OCI-LY1 (cell line): ENCODE results near the gene TEX261.

Experiments
- H2AFZ ChIP-seq: fragments of 200-600 bp; sonication (generic), shearing (Covaris generic); 2 replicates; pipeline ENCODE4 v1.6.0; 2014; ENCODE audit warnings: antibody characterized with exemption, mild to moderate bottlenecking, low read length
- H3F3A ChIP-seq: fragments of 200-600 bp; sonication (generic), shearing (Covaris generic); 2 replicates; pipeline ENCODE4 v1.6.0; 2014; ENCODE audit warnings: mild to moderate bottlenecking, antibody characterized with exemption, low read length, moderate library complexity; ENCODE audit not compliant: insufficient read depth
- H3K27ac ChIP-seq: fragments of 200-600 bp; sonication (generic); 2 replicates; pipeline ENCODE4 v1.5.1; 2014; ENCODE audit warnings: low read length, mixed run types, mild to moderate bottlenecking, low read depth; ENCODE audit not compliant: poor library complexity, severe bottlenecking
- H3K27me3 ChIP-seq: fragments of 200-600 bp; sonication (generic); 2 replicates; pipeline ENCODE4 v1.6.0; 2014; ENCODE audit warnings: antibody characterized with exemption, mild to moderate bottlenecking, low read length, moderate library complexity; ENCODE audit not compliant: insufficient read depth
- H3K36me3 ChIP-seq: fragments of 200-600 bp; sonication (generic); 2 replicates; pipeline ENCODE4 v1.6.1; 2014; ENCODE audit warnings: mild to moderate bottlenecking, antibody characterized with exemption, low read length, moderate library complexity, mixed read lengths; ENCODE audit not compliant: insufficient read depth
- H3K4me1 ChIP-seq: fragments of 200-600 bp; sonication (generic); 2 replicates; pipeline ENCODE4 v1.5.1; 2014; ENCODE audit warnings: mild to moderate bottlenecking, low read length, moderate library complexity; ENCODE audit not compliant: insufficient read depth, severe bottlenecking
- H3K4me2 ChIP-seq: fragments of 200-600 bp; sonication (generic), shearing (Covaris generic); 2 replicates; pipeline ENCODE4 v1.6.1; 2014; ENCODE audit warnings: low read length
- H3K4me3 ChIP-seq: fragments of 200-600 bp; sonication (generic); 2 replicates; pipeline ENCODE4 v1.5.1; 2014; ENCODE audit warnings: low read length, low read depth, mild to moderate bottlenecking, mixed read lengths; ENCODE audit not compliant: poor library complexity, severe bottlenecking
- H3K79me2 ChIP-seq: fragments of 200-600 bp; shearing (Covaris generic); 2 replicates; pipeline ENCODE4 v1.6.1; 2016; ENCODE audit warnings: mixed run types, low read length, mixed read lengths; ENCODE audit not compliant: insufficient read depth
- H3K9ac ChIP-seq: fragments of 200-600 bp; sonication (generic), shearing (Covaris generic); 2 replicates; pipeline ENCODE4 v1.6.1; 2014; ENCODE audit warnings: mild to moderate bottlenecking, low read length, mixed read lengths
- H3K9me2 ChIP-seq: fragments of 200-600 bp; sonication (generic), shearing (Covaris generic); 2 replicates; pipeline ENCODE4 v1.6.1; 2014; ENCODE audit warnings: low read depth, mild to moderate bottlenecking, low read length, mixed read lengths
- H3K9me3 ChIP-seq: fragments of 200-600 bp; shearing (Covaris generic); 2 replicates; pipeline ENCODE4 v1.6.1; 2014; ENCODE audit warnings: low read length, mixed read lengths
- H4K20me1 ChIP-seq: fragments of 200-600 bp; sonication (generic), shearing (Covaris generic); 2 replicates; pipeline ENCODE4 v1.6.0; 2016; ENCODE audit warnings: mild to moderate bottlenecking, low read length; ENCODE audit not compliant: insufficient read depth
- CTCF ChIP-seq: fragments of 200-600 bp; sonication (generic), shearing (Covaris generic); IDR thresholded peaks from 2 replicates; pipeline ENCODE4 v1.5.1; 2017; ENCODE audit warnings: mild to moderate bottlenecking, antibody characterized with exemption, low read length, moderate library complexity, mixed read lengths
- EZH2 ChIP-seq: fragments of 200-600 bp; sonication (generic), shearing (Covaris generic); IDR thresholded peaks from 2 replicates; pipeline ENCODE4 v1.8.0; 2017; ENCODE audit warnings: borderline replicate concordance, mixed run types, mild to moderate bottlenecking, antibody characterized with exemption, low read length, moderate library complexity, mixed read lengths

TEX261 gene

GRCh38 chr2:70949086-70949485, 45.6 kb downstream of the TEX261 start:
- no peaks in the 10 kb centered on the region for H3K9me3 ChIP-seq
- peaks cover 19% of the 10 kb centered on the region for H3K4me1 ChIP-seq
- no peaks in the 10 kb centered on the region for H3K9me2 ChIP-seq
- no peaks in the 10 kb centered on the region for H4K20me1 ChIP-seq
- no peaks in the 10 kb centered on the region for H3K79me2 ChIP-seq
- H3K36me3 ChIP-seq, result no peaks in the 10 kb centered on the region
- H3F3A ChIP-seq, result no peaks in the 10 kb centered on the region
- no peak overlapping the region for H3K27ac ChIP-seq
- H3K4me3 ChIP-seq, result no peak overlapping the region
- H3K4me2 ChIP-seq, result peak overlapping the region; percentile 56; the same call in 1 of the 2 replicates
- H3K27me3 ChIP-seq, result no peaks in the 10 kb centered on the region
- TF ChIP-seq CTCF (no peak), EZH2 (no peak)
- H2AFZ ChIP-seq, result no peak overlapping the region
- H3K9ac ChIP-seq, result no peak overlapping the region

- no peaks in the 10 kb centered on the region for H3F3A ChIP-seq
- no peaks in the 10 kb centered on the region for H3K9me3 ChIP-seq
- H3K4me1 ChIP-seq, result peaks cover 19% of the 10 kb centered on the region
- peak overlapping the region; percentile 18; the same call in 1 of the 2 replicates for H3K9ac ChIP-seq
- peak overlapping the region; percentile 56 for H3K4me2 ChIP-seq
- H3K27ac ChIP-seq, result no peak overlapping the region
- no peaks in the 10 kb centered on the region for H3K79me2 ChIP-seq
- H4K20me1 ChIP-seq, result no peaks in the 10 kb centered on the region
- no peaks in the 10 kb centered on the region for H3K36me3 ChIP-seq
- H3K4me3 ChIP-seq, result peak overlapping the region; percentile 44
- TF ChIP-seq EZH2, result no peak
- TF ChIP-seq CTCF, result peak; percentile 84
- H3K27me3 ChIP-seq, result no peaks in the 10 kb centered on the region
- no peak overlapping the region for H2AFZ ChIP-seq
- H3K9me2 ChIP-seq, result no peaks in the 10 kb centered on the region
Observed at GRCh38 chr2:70948337-70949003, 46.2 kb downstream of the TEX261 start.

- peak overlapping the region; percentile 44 for H3K4me3 ChIP-seq
- H3K27me3 ChIP-seq, result no peaks in the 10 kb centered on the region
- no peak overlapping the region for H2AFZ ChIP-seq
- peak overlapping the region; percentile 18; the same call in 1 of the 2 replicates for H3K9ac ChIP-seq
- H3K9me2 ChIP-seq, result no peaks in the 10 kb centered on the region
- no peaks in the 10 kb centered on the region for H3K9me3 ChIP-seq
- no peaks in the 10 kb centered on the region for H3K79me2 ChIP-seq
- peaks cover 19% of the 10 kb centered on the region for H3K4me1 ChIP-seq
- H4K20me1 ChIP-seq, result no peaks in the 10 kb centered on the region
- TF ChIP-seq CTCF, result no peak
- TF ChIP-seq EZH2, result no peak
- no peaks in the 10 kb centered on the region for H3F3A ChIP-seq
- H3K4me2 ChIP-seq, result peak overlapping the region; percentile 56
- no peaks in the 10 kb centered on the region for H3K36me3 ChIP-seq
- H3K27ac ChIP-seq, result no peak overlapping the region
Observed at GRCh38 chr2:70947556-70948184, 47.0 kb downstream of the TEX261 start.
